ENCODE measurements around the gene PCK2.

DNA sequence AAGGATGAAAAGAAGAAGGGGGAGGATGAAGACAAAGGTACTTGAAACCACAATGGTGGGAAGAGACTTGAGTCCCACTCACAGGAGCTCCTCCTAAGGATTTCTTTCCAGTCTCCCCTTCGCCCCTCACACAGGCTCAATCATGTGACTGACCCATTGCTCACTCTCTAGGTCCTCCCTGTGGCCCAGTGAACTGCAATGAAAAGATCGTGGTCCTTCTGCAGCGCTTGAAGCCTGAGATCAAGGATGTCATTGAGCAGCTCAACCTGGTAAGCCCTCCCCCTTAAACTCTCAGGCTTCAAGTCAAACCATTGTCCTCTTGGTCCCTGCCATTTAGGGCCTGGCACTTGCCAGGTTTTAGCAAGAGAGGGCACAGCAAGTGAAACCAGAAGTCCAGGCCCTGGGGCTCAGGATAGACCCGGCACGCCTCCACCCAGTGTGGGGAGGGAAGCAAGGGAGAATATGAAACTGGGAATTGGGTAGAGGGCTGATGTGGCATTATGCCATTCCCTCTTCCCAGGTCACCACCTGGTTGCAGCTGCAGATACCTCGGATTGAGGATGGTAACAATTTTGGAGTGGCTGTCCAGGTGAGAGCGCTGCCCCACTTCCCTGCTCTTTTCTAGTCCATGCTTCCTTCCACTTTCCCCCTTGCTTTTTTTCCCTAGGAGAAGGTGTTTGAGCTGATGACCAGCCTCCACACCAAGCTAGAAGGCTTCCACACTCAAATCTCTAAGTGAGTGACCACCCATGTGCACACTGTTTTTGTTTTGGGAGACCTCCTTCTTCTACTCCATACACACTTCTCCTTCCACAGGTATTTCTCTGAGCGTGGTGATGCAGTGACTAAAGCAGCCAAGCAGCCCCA is 43.7 kb downstream of the PCK2 start:
- TF ChIP-seq CTCF (IDR thresholded peaks at IDR 0.05) (no peak), POLR2A (IDR thresholded peaks at IDR 0.05) (no peak)

Measured in lower leg skin (tissue), 3 donors.